ENCODE data around the gene HSD17B8. TPM values are rescaled to one million over a fixed set of nuclear protein-coding genes. Genes with fewer than 3 reads are reported as not detected.
A peak's percentile ranks its signal among the peaks of the same experiment; 100 is the strongest.

The HSD17B8 gene
- total and polyA plus RNA-seq, 8 donors = 20.9 to 47.4 (median 34.5) TPM

DNA sequence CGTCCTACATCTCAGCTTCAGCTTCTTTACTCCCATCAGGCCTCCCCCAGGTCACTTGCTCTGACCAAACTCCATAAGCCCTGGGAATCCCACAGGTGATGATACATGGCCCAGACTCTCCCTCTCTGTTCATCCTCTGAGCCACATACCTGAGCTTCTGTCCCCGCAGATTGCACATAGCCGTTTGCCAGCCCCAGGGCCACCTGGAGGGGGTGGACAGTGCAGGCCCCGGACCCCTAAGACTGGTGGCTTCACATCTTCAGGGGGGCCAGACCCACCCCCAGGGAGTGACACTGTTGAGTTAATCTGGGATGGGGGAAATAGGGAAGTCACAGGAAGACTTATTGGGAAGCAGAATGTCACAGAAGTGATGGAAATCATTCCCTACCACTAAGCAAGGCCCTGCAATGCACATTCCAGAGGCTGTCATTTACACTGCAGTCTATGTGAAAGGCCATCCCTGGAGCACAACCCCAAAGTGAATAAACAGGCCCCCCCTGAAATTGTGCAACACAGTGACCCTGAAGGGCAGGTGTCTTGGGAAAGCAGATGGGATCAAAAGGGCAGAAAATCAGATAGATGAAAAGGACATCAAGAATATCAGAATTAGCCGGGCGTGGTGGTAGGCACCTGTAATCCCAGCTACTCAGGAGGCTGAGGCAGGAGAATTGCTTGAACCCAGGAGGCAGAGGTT, 6.1 kb upstream of the HSD17B8 start:
- Histone ChIP-seq H3K27ac (no peak overlapping the region), H3K9me3 (no peaks in the 10 kb centered on the region), H3K4me1 (peaks cover 10 to 24% (median 24%) of the 10 kb centered on the region in 3 donors), H3K27me3 (no peaks in the 10 kb centered on the region), H3K36me3 (peaks cover 0 to 38% (median 29%) of the 10 kb centered on the region in 3 donors), H3K4me3 (no peak overlapping the region)
- no peak for ATAC-seq
- 44 to 45% methylated on average over 6 of the region's 6 CpGs for WGBS, 2 donors
- intact Hi-C loops (cut with DNase I) = no loop called here
- no peak for TF ChIP-seq CTCF (IDR thresholded peaks at IDR 0.05)
- FAIRE-seq = no peak
- peak in 1 of 6 donors; percentile 27 for DNase-seq

DNA sequence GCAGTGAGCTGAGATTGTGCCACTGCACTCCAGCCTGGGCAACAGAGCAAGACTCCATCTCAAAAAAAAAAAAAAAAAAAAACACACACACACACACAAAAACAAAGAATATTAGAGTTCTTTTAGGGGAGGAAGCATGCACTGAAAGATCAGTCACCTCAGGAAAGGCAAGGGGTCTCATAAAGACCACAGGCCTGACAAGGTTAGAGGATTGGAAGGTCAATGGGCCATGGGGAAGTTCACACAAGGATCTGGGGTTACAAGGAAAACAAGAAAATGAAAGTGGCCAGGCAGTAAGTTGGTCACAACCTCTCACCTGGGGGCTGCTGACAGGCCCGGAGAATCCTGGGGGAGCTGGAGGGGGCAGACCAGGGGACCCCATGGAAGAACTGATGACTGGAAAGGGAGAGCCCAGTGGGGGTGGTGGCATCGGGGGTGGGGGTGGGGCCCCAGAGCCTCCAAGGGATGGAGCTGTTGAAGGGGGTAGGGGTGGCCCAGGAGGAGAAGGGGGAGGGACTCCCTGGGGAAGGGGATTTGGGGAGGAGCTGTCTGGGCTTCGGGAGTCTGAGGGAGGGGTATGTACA, 5.5 kb upstream of the HSD17B8 start:
- ATAC-seq = no peak
- Histone ChIP-seq H3K27me3 (no peaks in the 10 kb centered on the region), H3K4me3 (peak overlapping the region in 2 of 4 donors; percentile 80 to 85), H3K4me1 (peaks cover 14 to 30% (median 24%) of the 10 kb centered on the region in 3 donors), H3K36me3 (peaks cover 0 to 43% (median 34%) of the 10 kb centered on the region in 3 donors), H3K9me3 (no peaks in the 10 kb centered on the region), H3K27ac (peak overlapping the region in 1 of 4 donors; percentile 95)
- TF ChIP-seq CTCF (IDR thresholded peaks at IDR 0.05) = no peak
- DNase-seq = no peak
- intact Hi-C loops (cut with DNase I) = no loop called here
- FAIRE-seq = no peak
- 29 to 32% methylated on average over 3 of the region's 3 CpGs for WGBS, 2 donors

GRCh38 chr6:33199687-33200218, 4.7 kb upstream of the HSD17B8 start:
- ATAC-seq (peak; percentile 43 to 56 (median 48)), DNase-seq (peak in 1 of 6 donors; percentile 78), FAIRE-seq (no peak)
- intact Hi-C loops (cut with DNase I) = no loop called here
- no peaks in the 10 kb centered on the region for H3K9me3 ChIP-seq
- 1 to 2% methylated on average over 15 to 26 of the region's 26 CpGs for WGBS, 2 donors
- peaks cover 0 to 37% (median 34%) of the 10 kb centered on the region in 3 donors for H3K36me3 ChIP-seq
- TF ChIP-seq CTCF (IDR thresholded peaks at IDR 0.05) = no peak
- peaks cover 17 to 30% (median 24%) of the 10 kb centered on the region in 3 donors for H3K4me1 ChIP-seq
- peak overlapping the region; percentile 94 to 98 (median 96) for H3K27ac ChIP-seq
- no peaks in the 10 kb centered on the region for H3K27me3 ChIP-seq
- peak overlapping the region; percentile 80 to 90 (median 86) for H3K4me3 ChIP-seq

DNA sequence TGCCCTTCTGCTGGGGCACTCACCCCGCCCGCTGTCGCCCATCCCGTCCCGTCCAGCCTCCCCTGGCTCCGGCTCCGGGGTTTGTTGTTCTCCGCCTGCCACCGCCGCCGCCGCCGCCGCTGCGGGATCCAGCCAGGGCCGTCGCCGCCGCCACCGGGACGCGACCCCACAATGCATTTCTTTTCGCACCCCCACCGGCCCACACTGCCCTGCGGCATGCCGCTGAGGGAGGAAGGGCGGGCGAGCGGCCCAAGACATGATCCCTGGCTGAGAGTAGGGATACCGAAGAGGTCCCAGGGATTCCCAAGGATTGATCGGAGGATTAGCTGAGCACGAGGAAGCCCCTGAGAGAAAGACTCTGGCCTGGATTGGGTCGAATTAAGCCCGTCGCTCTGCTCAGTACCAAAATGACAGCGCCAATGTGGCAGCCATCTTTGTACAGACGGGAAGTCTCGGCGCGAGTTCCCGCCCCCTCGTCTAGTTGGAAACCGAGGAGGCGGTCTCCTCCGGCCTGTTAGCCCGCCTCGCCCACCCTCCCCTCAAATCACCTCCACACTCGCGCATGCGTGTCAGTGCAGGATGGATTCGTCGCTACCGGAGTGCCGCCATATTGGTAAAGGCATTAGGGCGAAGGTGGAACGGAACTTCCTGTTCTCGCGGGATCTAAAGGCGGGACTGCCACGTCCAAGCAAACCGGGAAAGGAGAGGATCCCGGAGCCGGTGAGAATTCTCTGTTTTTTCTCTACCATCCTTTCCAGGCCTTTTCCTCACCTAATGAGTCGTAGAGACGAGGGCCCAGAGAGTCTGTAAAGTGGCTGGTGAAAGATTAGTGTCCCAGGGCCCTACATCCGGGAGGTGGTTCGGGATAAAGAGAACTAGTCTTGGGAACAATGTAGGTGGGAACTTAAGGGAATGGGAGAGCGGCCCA, 4.0 kb upstream of the HSD17B8 start, which contains the start of the genes RXRB and SLC39A7:
TSS of gene RXRB (minus strand) at position 447 of the 928 bp plus-strand sequence. CDS start at position 258, 189 bp downstream.
TSS of gene SLC39A7 (plus strand) at position 649 of the 928 bp plus-strand sequence. CDS start 379 bp downstream, outside the sequence.
- Histone ChIP-seq H3K27me3 (no peaks in the 10 kb centered on the region), H3K36me3 (peaks cover 0 to 32% (median 30%) of the 10 kb centered on the region in 3 donors), H3K4me1 (peaks cover 17 to 30% (median 24%) of the 10 kb centered on the region in 3 donors), H3K9me3 (no peaks in the 10 kb centered on the region), H3K4me3 (peak within 1 kb of the TSS; percentile 80 to 90 (median 86)), H3K27ac (peak within 1 kb of the TSS; percentile 94 to 98 (median 96))
- intact Hi-C loops (cut with DNase I) = no loop called here
- no peak for TF ChIP-seq CTCF (IDR thresholded peaks at IDR 0.05)
- DNase-seq (peak; percentile 98 to 100 (median 99)), FAIRE-seq (no peak), ATAC-seq (peak; percentile 74 to 88 (median 76))
- 0 to 1% methylated on average over 51 to 68 of the region's 68 CpGs for WGBS, 2 donors

Data from pancreas (tissue), 10 donors.